ENCODE results near the gene ID1. TPM values are rescaled to one million over a fixed set of nuclear protein-coding genes. Genes with fewer than 3 reads are reported as not detected.
A peak's percentile ranks its signal among the peaks of the same experiment; 100 is the strongest.

ID1 gene
- total and polyA plus RNA-seq, 2 of the 13 experiments (the other 11 are each of a cell fraction or from before 2014, with no cell fraction given) = 320 to 419 TPM

GRCh38 chr20:31570021-31570463 is 35.0 kb upstream of the ID1 start (continued):
- 0 out of 2 replicates have a peak, but pooled peaks have one; percentile 39 for TF ChIP-seq MAFG (CRISPR knock-in tag; IDR thresholded peaks at IDR 0.05)
- no peak for TF ChIP-seq KDM5B (CRISPR knock-in tag; IDR thresholded peaks at IDR 0.05; ENCODE audit: borderline replicate concordance)
- TF ChIP-seq ATF7-NPFF (CRISPR knock-in tag; IDR thresholded peaks at IDR 0.05; ENCODE audit: low read depth) = no peak
- TF ChIP-seq, protein P1, sequence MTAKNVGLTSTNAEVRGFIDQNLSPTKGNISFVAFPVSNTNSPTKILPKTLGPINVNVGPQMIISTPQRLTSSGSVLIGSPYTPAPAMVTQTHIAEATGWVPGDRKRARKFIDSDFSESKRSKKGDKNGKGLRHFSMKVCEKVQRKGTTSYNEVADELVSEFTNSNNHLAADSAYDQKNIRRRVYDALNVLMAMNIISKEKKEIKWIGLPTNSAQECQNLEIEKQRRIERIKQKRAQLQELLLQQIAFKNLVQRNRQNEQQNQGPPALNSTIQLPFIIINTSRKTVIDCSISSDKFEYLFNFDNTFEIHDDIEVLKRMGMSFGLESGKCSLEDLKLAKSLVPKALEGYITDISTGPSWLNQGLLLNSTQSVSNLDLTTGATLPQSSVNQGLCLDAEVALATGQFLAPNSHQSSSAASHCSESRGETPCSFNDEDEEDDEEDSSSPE (CRISPR knock-in tag; IDR thresholded peaks at IDR 0.05) = no peak
- TF ChIP-seq CEBPB (IDR thresholded peaks at IDR 0.05; ENCODE audit: borderline replicate concordance, low read depth, low read length) = no peak
- TF ChIP-seq, protein P2, sequence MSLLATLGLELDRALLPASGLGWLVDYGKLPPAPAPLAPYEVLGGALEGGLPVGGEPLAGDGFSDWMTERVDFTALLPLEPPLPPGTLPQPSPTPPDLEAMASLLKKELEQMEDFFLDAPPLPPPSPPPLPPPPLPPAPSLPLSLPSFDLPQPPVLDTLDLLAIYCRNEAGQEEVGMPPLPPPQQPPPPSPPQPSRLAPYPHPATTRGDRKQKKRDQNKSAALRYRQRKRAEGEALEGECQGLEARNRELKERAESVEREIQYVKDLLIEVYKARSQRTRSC (CRISPR knock-in tag; IDR thresholded peaks at IDR 0.05; ENCODE audit: low read depth) = no peak
- no peak for TF ChIP-seq ZNF468 (CRISPR knock-in tag; IDR thresholded peaks at IDR 0.05)
- no peak for TF ChIP-seq KDM6A (CRISPR knock-in tag; IDR thresholded peaks at IDR 0.05; ENCODE audit: low read depth)
- no peak for TF ChIP-seq FOXA1 (IDR thresholded peaks at IDR 0.05)
- peak; percentile 59; the same call in 1 of the 2 replicates for TF ChIP-seq FOXA1 (CRISPR knock-in tag; IDR thresholded peaks at IDR 0.05)
- TF ChIP-seq TOPORS (CRISPR knock-in tag; IDR thresholded peaks at IDR 0.05) = no peak
- 0 out of 2 replicates have a peak, but pooled peaks have one; percentile 1 for TF ChIP-seq HMGXB3 (CRISPR knock-in tag; IDR thresholded peaks at IDR 0.05; ENCODE audit: borderline replicate concordance)
- TF ChIP-seq CREB1 (IDR thresholded peaks at IDR 0.05) = no peak
- TF ChIP-seq CREB1 (CRISPR knock-in tag; IDR thresholded peaks at IDR 0.05) = no peak
- TF ChIP-seq, protein P3, sequence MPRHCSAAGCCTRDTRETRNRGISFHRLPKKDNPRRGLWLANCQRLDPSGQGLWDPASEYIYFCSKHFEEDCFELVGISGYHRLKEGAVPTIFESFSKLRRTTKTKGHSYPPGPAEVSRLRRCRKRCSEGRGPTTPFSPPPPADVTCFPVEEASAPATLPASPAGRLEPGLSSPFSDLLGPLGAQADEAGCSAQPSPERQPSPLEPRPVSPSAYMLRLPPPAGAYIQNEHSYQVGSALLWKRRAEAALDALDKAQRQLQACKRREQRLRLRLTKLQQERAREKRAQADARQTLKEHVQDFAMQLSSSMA (CRISPR knock-in tag; IDR thresholded peaks at IDR 0.05) = 0 out of 2 replicates have a peak, but pooled peaks have one; percentile 17
- TF ChIP-seq HMGXB4 (CRISPR knock-in tag; IDR thresholded peaks at IDR 0.05; ENCODE audit: borderline replicate concordance in 1 of 2, low read depth in 1 of 2) = no peak
- no peak for TF ChIP-seq SPEN (CRISPR knock-in tag; IDR thresholded peaks at IDR 0.05; ENCODE audit: low read depth)
- TF ChIP-seq, protein P4, sequence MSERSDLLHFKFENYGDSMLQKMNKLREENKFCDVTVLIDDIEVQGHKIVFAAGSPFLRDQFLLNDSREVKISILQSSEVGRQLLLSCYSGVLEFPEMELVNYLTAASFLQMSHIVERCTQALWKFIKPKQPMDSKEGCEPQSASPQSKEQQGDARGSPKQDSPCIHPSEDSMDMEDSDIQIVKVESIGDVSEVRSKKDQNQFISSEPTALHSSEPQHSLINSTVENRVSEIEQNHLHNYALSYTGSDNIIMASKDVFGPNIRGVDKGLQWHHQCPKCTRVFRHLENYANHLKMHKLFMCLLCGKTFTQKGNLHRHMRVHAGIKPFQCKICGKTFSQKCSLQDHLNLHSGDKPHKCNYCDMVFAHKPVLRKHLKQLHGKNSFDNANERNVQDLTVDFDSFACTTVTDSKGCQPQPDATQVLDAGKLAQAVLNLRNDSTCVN (CRISPR knock-in tag; IDR thresholded peaks at IDR 0.05; ENCODE audit: borderline replicate concordance) = no peak
- peak; percentile 64; the same call in 1 of the 2 replicates for TF ChIP-seq ZNF572 (CRISPR knock-in tag; IDR thresholded peaks at IDR 0.05)
- TF ChIP-seq ATF1 (CRISPR knock-in tag; IDR thresholded peaks at IDR 0.05) = no peak
- no peak; the same call in 1 of the 2 replicates for TF ChIP-seq ZFP36L1 (CRISPR knock-in tag; IDR thresholded peaks at IDR 0.05)

All from HepG2 (cell line).